ENCODE measurements around the gene ERBB4.

The ERBB4 gene

GRCh38 chr2:211468217-211468616 is 1070.4 kb downstream of the ERBB4 start:
- DNase-seq (ENCODE audit: low read depth) = no peak

DNA sequence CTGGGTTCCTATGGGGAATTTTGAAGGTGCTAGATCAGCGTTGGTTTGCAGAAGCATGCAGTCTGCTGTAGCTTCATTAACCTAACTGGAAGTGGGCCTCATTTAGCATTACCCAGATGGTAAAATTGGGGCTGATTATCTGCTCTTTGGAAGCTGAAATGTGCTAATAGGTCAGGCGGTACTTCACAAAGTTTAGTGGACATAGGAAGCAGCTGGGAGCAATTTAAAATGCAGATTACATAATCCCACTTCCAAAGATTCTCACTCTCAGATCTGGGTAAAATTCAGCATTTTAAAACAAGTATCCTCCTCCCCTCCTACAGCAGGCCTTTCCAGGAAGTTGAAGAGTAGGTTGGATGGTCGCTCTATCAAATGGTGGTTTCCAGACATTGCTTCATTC is 1075.2 kb downstream of the ERBB4 start:
- DNase-seq (ENCODE audit: low read depth) = no peak

DNA sequence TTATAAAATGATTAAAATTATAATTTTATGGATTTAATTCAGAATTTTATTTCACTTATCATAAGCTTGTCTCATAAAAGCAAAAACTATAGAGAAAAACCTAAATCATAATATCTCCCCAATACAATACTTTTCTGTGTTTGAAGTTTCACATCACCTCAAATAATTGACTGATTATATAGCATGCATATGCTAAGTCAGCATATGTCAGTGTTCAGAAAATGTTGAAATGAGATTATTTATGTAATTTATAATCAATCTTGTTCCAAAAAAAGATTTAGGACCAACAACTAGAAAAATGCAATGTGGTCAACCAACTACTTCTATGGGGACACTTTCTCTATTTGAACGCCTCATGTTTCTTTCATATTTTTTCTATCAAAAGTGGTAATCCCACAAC is 1079.6 kb downstream of the ERBB4 start:
- no peak for DNase-seq (ENCODE audit: low read depth)

- DNase-seq (ENCODE audit: low read depth) = no peak
Observed at GRCh38 chr2:211457325-211457724, 1081.3 kb downstream of the ERBB4 start.

DNA sequence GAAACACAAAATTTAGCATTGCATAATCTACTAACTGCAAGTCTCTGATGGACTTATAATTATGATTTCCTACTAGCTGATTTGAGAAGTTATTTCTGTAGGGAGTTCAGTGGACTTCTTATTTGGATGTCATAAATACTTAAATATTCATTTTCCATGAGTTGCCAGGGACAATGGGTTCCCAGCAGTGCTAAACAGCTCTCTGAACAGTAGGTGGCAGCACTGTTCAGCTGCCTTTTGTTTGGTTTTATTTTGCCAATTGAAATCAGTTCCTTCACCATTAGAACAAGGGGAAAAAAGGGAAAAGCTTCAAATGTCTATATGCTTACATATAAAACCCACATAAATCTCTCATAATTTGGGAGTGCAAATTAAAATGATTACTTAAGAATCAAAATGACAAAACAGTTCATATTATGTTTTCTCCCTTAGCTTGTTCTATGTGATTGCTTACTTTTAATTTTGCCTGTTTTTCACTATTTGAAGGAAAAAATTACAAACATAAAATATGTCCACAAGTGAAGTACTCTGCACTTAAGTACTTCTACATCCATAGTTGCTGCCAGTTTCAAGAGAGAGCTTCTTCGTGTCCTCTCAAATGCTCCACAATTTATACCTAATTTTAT is 1083.3 kb downstream of the ERBB4 start:
- DNase-seq (ENCODE audit: low read depth) = no peak

DNA sequence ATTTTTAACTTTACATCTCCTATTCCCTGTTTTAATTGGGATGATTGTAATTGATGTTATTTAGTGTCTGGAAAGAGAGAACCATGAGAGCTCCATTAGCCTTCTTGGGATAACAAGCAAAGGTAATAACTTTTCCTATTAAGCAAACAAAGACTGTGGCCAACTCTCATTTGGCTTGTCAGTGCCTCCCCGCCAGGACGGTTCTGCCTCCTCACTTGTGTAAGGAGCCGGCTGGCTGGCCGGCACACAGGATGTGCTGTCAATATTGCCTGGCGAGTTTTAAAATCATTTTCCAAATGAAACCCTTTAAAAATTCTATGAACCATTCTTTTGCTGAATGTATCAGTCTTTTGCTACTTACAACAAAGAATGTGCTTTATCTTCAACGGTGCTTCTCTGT is 1083.9 kb downstream of the ERBB4 start:
- DNase-seq (ENCODE audit: low read depth) = no peak

DNA sequence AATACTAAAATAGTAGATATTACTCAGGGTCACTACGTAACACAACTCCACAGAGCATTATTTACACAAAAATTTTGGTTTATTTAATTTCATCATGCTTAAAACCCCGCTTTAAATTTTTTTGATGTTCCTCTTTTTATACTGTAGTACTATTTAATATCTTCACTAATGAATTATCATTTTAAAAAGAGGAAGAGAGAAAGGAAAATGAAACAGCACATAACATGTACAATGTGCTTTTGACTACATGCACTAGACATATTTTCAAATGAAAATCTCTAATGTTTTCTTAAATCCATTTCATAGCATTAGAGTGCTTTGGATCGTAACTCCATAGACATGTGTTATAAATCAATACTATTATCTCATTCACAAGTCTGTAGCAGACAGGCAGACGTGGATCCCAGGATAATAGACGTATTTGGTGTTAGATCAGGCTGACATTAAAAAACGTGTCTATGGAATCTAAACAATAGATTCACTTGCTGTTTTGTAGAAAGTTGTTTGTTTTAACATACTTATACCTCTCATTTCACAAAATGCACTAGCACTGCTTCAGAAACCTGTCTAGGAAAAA is 1085.2 kb downstream of the ERBB4 start:
- no peak for DNase-seq (ENCODE audit: low read depth)

GRCh38 chr2:211451642-211452041 is 1087.0 kb downstream of the ERBB4 start:
- DNase-seq (ENCODE audit: low read depth) = no peak

GRCh38 chr2:211449819-211450218 is 1088.8 kb downstream of the ERBB4 start:
- no peak for DNase-seq (ENCODE audit: low read depth)

DNA sequence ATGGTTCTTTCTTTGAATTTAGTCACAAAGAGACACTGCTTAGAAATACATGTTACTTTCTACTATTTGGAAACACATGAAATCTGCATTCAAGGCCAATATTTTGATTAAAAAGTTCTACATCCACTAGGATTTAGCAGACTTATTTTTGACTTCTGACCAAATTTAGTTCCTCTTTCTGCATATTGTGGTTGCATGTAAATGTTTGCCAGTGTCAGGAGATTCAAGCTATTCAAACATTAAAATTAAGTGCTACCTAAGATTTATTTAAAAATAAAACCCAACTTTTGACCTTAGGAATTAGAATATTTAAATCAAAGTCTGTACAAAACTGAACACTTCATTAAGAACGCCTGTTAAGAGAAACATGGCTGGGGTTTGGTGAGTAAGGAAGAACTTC is 1091.1 kb downstream of the ERBB4 start:
- DNase-seq (ENCODE audit: low read depth) = no peak

- DNase-seq (ENCODE audit: low read depth) = no peak
Observed at GRCh38 chr2:211440107-211440506, 1098.5 kb downstream of the ERBB4 start.

DNA sequence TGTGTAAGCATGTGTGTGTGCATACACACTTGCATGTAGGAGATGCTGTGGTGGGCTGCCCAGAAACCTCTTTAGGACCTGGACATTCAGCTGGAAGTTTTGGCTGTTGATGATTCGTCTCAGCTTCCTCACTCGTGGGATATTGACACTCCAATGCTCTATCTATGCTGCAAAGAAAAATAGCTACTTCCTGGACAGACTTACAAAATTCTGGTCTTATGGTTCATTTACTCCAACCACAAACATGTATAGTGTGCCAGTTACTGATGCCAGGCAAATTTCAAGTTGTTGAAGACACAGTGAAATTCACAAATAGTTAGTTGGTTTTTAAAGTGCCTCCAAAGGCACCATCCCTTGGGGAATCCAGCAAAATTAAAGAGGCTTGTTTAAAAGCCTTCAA is 1099.6 kb downstream of the ERBB4 start:
- DNase-seq (ENCODE audit: low read depth) = no peak

DNA sequence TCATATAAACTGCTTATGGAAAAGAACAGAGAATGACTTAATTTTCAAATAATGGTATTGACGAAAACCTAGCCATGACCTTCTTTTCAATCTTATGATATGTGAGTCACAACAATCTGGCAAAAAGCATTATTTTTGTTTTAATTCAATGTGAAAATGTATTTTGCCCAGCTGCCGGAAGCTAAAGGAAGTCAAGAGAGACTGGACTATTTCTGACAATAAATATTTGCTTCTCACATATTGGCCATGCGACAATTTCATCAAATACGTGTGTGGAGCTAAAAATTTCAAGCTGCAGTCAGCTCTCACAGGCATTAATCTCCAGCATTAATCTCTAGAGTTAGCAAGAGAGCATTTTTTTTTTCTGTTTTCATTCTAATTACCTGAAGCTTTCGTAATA is 1101.2 kb downstream of the ERBB4 start:
- no peak for DNase-seq (ENCODE audit: low read depth)

DNA sequence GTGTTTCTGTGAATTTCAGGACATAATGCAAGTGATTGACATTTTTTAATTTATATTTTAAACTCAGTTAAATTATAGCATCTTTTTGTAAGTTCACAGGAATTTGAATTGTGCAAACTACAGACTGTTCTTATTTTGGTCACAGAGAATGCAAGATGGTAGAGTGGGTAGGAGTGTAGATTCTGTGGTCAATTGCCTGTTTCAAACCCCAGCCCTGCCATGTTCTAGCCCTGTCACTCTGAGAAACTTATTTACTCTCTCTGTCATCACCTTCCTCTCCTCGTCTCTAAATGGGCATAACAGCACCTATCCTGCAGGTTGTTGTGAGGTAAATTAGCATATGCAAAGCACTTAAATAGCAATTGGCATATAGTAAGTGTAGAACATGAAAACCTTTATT is 1102.4 kb downstream of the ERBB4 start:
- DNase-seq (ENCODE audit: low read depth) = no peak

DNA sequence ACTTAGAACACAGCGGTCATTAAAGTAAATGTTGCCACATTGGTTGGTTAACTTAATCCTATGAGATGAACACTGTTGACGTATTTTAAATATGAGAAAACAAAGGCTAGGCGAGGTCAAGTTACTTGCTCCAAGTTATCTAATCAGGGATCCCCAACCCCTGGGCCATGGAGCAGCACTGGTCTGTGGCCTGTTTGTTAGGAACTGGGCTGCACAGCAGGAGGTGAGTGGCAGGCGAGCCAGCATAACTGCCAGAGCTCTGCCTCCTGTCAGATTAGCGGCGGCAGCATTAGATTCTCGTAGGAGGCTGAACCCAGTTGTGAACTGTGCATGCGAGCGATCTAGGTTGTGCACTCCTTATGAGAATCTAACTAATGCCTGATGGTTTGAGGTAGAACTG is 1103.3 kb downstream of the ERBB4 start:
- DNase-seq (ENCODE audit: low read depth) = no peak

DNA sequence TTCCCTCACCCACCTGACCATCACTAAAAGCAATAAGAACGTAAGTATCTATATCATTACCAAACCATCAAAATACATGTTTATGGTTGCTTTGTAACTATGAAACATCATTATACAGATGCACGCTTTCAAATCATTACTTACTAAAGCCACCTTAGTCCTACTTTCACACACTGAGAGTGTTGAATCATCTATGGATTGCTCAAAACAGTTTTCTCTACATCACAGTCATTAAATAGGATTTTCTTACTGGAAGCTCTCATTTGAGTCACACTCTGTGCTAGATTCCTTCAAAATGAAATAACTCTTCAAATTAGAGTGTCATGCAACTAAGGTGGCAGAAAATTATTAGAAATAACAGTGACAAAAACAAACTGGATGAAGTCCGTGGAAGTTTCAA is 1103.8 kb downstream of the ERBB4 start:
- no peak for DNase-seq (ENCODE audit: low read depth)

GRCh38 chr2:211429256-211429920 is 1109.2 kb downstream of the ERBB4 start:
- no peak for DNase-seq (ENCODE audit: low read depth)

DNA sequence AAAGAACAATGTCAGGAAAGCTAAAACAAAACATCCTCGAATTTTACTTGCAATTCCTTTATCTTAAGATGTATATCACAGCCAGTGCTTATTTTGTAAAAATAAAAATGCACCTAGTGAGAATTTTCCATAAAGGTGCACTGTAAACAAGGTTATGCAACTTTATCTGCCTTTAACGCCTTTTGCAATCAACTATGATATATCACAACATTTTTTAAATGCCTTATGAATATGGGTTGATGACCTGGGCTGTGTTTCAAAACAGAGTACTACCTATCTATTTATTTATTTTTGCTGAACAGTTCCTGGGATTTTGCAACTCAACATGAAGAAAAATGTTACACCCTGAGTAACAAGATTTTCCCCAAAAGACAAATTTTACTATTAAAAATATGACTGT is 1112.4 kb downstream of the ERBB4 start:
- no peak for DNase-seq (ENCODE audit: low read depth)

DNA sequence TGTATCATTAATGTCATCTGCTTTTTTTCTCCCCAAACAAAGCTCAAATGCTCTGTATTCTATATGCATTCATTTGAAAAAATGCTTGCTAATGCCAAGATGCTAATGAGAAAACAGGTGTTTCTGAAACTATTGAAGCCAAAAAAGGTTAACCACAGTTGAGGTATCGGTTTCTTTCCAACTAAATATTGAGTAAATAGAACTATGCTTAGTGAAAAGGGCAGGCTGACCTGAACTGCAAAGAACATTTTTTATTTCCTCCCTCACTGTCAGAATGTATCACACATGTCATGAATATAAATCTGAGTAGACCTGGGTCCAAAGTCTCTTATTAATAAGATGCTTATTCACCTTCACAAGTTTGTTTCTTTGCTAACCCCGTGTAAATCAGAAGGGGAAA is 1115.6 kb downstream of the ERBB4 start:
- DNase-seq (ENCODE audit: low read depth) = no peak

- no peak for DNase-seq (ENCODE audit: low read depth)
Observed at GRCh38 chr2:211417544-211417943, 1121.1 kb downstream of the ERBB4 start.

DNA sequence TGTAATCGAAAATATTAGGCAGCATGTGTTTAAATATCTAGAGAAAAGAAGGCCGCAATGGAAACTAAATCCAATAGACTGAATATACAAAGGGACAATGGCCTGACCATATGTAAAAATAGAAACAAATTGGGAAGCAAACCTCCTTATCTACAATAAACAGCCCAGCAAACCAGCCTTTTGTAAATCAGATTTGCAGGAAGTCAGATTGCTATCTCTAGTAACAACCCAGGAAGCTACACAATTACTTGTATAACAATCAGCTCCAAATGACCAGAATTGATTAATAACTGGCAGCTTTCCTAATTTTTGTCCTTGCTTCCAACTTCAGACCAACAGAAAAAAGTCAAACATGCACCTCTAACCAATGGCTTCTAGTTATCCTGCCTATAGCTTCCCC is 1122.2 kb downstream of the ERBB4 start:
- no peak for DNase-seq (ENCODE audit: low read depth)

GRCh38 chr2:211413746-211414145 is 1124.9 kb downstream of the ERBB4 start:
- no peak for DNase-seq (ENCODE audit: low read depth)

DNA sequence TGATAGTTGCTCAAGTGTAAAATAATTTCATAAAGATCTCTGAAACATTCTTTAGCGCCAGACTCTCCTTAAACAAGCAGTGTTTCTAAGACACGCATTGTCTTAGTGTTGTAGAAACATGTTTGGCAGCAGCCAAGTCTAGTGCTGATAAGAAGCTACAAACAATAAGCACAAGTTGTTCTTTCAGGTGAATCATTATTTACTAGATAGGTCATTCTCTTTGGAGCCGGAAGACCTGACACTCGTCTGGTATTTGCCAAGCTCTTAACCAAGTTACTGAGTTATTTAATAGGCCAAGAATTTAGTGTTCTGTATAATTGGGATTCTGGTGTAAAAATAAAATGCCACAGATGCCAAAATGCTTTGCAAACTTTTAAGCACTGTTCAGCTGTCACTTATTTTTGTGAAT is 1130.1 kb downstream of the ERBB4 start:
- DNase-seq (ENCODE audit: low read depth) = no peak

GRCh38 chr2:211407076-211407475 is 1131.5 kb downstream of the ERBB4 start:
- DNase-seq (ENCODE audit: low read depth) = no peak

Measured in stimulated activated CD8-positive, alpha-beta memory T cell treated with anti-CD3 and anti-CD28 coated beads, Interleukin-7, amount 100 ng/mL, for 24 hours (primary cell).